Measurements from ENCODE around the gene TSBP1. TPM values are rescaled to one million over a fixed set of nuclear protein-coding genes. Genes with fewer than 3 reads are reported as not detected.

TSBP1 gene
- total and polyA plus RNA-seq, 2 of the 8 experiments (the other 6 are each of a cell fraction or from before 2014, with no cell fraction given), result not detected

DNA sequence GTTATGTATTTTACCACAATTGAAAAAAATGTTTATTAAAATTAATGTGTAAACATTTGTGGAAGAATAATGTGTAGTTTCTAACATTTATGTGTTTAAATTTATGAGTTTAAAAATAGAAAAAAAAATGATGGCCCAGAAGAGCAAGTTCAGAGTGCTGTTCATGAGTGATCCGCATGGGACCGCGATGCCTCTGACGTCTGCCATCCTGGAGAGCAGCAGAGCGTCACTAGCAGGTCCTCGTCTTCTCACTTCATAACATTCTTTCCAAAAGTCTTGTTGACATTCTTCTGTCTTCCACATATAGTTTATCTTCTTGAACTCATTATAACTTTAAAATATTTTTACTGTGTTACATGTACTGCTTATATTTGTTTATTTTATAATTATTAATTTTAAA lies 19.8 kb upstream of the TSBP1 start:
- no peak overlapping the region for H3K27ac ChIP-seq (ENCODE audit: low read depth, low read length)
- TF ChIP-seq HDAC6 (IDR thresholded peaks at IDR 0.05; ENCODE audit: low read depth, low read length) (no peak), RAD21 (IDR thresholded peaks at IDR 0.05 in 1 of 2, conservative IDR thresholded peaks at IDR 0.05 in 1 of 2; ENCODE audit: low read depth in 2 of 2, low read length in 2 of 2) (no peak), BACH1 (IDR thresholded peaks at IDR 0.05; ENCODE audit: low read length) (no peak), POLR2AphosphoS5 (IDR thresholded peaks at IDR 0.05; ENCODE audit: low read depth, low read length) (no peak), MAFK (IDR thresholded peaks at IDR 0.05; ENCODE audit: low read depth, low read length) (no peak)

More for the DNA sequence above, 19.8 kb upstream of the TSBP1 start:
- ChIA-PET POLR2A (ENCODE audit: partially characterized antibody) (no interaction called here), CTCF (ENCODE audit: partially characterized antibody) (no interaction called here)
- Histone ChIP-seq H3K9ac (replicated peaks in 1 of 4; ENCODE audit: extremely low read depth in 1 of 4, low read depth in 3 of 4, low read length in 3 of 4) (no peak overlapping the region), H3K4me1 (replicated peaks in 1 of 4; ENCODE audit: control insufficient read depth in 3 of 4, insufficient read depth in 4 of 4, low read length in 3 of 4) (no peaks in the 10 kb centered on the region), H2BK5ac (ENCODE audit: low read depth, low read length) (no peak overlapping the region), H2AK5ac (ENCODE audit: low read depth, low read length) (no peak overlapping the region), H3K23ac (ENCODE audit: insufficient read length) (no peak overlapping the region), H2AFZ (ENCODE audit: low read length) (no peak overlapping the region), H3K18ac (ENCODE audit: extremely low read depth, low read length) (no peak overlapping the region), H4K8ac (ENCODE audit: extremely low read depth, insufficient read depth, low read length) (no peak overlapping the region), H3K14ac (ENCODE audit: insufficient read length) (no peak overlapping the region), H3K79me1 (ENCODE audit: low read depth, low read length) (no peaks in the 10 kb centered on the region), H3K4me2 (ENCODE audit: insufficient read depth in 1 of 2, low read depth in 2 of 2, low read length in 2 of 2) (no peak overlapping the region), H4K5ac (ENCODE audit: insufficient read length, low read depth, low read length) (no peak overlapping the region), H2BK12ac (ENCODE audit: low read depth, low read length) (no peak overlapping the region), H3K9me3 (ENCODE audit: insufficient read depth in 2 of 2, low read depth in 1 of 2, low read length in 1 of 2) (no peaks in the 10 kb centered on the region), H3K36me3 (ENCODE audit: control insufficient read depth in 2 of 4, insufficient read depth in 4 of 4, low read length in 3 of 4) (no peaks in the 10 kb centered on the region), H3K4me3 (ENCODE audit: extremely low read depth in 1 of 4, insufficient read depth in 2 of 4, low read depth in 3 of 4, low read length in 4 of 4) (no peak overlapping the region), H3K56ac (replicated peaks; ENCODE audit: insufficient read length, low read depth, low read length) (no peak overlapping the region), H3K23me2 (ENCODE audit: low read depth, low read length) (no peaks in the 10 kb centered on the region), H3K4ac (replicated peaks; ENCODE audit: insufficient read length, low read depth, low read length) (no peak overlapping the region), H3K27me3 (replicated peaks in 1 of 4; ENCODE audit: control insufficient read depth in 3 of 4, extremely low read depth in 1 of 4, insufficient read depth in 3 of 4, low read length in 3 of 4) (no peaks in the 10 kb centered on the region), H4K91ac (replicated peaks; ENCODE audit: insufficient read length, low read length) (no peak overlapping the region), H2BK15ac (ENCODE audit: low read length) (no peak overlapping the region), H3K79me2 (ENCODE audit: control insufficient read depth in 1 of 2, insufficient read depth in 2 of 2, low read length in 2 of 2) (no peaks in the 10 kb centered on the region), H2BK20ac (ENCODE audit: low read length) (no peak overlapping the region), H2BK120ac (replicated peaks; ENCODE audit: low read depth, low read length) (no peak overlapping the region), H4K20me1 (replicated peaks in 1 of 2; ENCODE audit: control insufficient read depth in 1 of 2, insufficient read depth in 2 of 2, low read length in 2 of 2) (no peaks in the 10 kb centered on the region)
- DNase-seq (ENCODE audit: low read depth in 1 of 2, low spot score in 2 of 2), result no peak
- no peak for FAIRE-seq
- 96% methylated on average over 6 of the region's 6 CpGs; no CpG with 5 or more reads in 1 of the 2 experiments for WGBS, 2 experiments (ENCODE audit: extremely low coverage in 1 of 2, insufficient coverage in 1 of 2, insufficient read length in 1 of 2, insufficient replicate concordance in 2 of 2, low coverage in 1 of 2, low lambda C conversion rate in 2 of 2, missing lambda C conversion rate in 1 of 2)
